RKO (cell line): Measurements from ENCODE around the gene TMC5.
"Not testable (repeated sequence)": the region's sequence is repeated elsewhere in the genome, so short reads cannot be mapped to it uniquely, and the experiment has no call there.

ENCODE experiments used
- DNase-seq: peaks from one replicate; pipeline ENCODE4 v3.0.0-alpha.2; 2016; ENCODE audit warnings: low spot score

Gene TMC5

DNA sequence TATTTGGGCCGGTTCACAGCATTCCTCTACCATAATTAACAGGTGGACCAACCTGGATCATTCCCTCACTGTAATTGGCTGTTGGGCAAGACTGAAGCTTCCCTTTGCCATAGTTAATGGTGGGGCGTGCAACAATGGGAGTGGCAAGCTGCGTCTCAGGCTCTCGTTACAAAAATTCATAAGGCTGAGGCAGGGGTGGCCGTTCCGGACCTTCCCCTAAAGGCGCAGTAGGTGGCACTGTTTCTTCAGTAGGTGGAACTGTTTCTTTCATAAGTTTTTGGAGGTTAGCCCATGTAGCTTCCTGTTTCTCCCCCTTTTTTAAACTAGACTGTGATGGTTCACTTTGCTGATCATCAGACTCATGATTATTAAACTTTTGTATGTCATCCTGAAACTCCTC is 17.0 kb upstream of the TMC5 start:
- no peak for DNase-seq

DNA sequence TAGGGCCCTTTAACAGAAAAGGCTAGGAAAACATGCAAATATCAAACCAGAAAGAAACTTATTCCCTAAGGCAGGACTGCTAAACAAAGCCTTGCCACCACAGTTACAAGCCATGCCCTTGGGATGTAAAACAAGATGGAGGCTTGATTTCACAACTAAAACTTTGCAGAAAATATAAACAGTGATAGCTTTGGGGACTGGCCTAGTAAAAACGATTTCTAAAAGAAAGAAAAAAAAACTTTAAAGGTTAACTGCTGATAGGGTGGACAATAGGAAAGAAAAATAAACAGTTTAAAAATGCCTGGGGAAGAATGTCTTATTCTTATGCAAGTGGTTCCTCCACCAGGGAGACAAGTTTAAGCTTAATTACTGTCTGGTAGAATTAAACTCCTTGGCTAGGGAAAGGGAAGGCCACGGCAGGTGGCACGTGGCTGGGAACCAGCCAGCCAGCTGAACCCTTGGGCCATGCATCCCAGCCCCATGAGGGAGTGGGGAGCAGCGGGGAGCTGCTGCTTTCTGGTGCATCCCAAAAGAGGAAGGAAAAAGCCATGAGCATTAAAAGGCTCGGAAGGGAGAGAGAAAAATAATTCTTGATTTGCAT is 10.7 kb upstream of the TMC5 start:
- no peak for DNase-seq

DNA sequence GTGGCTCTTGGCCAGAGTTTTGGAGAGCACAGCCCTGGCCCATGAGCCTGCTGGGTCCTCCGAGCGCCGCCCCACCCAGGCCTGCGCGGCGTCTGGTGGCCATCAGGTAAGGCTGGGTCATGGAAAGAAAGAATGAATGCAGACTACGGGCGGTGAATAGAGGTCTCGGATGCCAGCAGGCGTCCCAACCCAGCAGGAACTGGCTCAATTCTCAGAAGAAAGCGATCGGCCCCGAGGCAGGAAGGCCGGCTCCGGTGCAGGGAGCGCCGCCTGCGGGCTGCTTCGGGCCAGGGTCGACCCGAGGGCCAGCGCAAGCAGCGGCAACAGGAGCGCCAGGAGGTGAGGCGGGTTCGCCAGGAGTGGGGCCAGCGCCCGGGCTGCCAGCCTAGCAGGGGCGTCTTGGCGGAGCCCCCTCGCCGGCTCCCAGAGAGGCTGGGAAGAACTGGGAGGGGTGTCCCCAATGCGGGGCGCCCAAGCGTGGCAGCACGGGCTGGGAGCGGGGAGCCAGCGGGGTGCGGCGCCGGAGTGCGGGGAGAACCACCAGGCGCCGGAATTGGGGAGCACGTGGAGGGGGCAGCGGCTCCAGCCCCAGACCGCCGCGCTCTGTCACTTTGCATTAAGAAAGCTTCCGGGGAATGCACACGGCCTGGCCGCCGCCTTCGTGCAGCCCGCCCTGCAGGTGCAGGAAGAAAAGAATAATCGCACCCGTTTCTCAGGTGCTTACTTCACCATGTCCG is 7.1 kb upstream of the TMC5 start:
- DNase-seq, result peak; percentile 58

DNA sequence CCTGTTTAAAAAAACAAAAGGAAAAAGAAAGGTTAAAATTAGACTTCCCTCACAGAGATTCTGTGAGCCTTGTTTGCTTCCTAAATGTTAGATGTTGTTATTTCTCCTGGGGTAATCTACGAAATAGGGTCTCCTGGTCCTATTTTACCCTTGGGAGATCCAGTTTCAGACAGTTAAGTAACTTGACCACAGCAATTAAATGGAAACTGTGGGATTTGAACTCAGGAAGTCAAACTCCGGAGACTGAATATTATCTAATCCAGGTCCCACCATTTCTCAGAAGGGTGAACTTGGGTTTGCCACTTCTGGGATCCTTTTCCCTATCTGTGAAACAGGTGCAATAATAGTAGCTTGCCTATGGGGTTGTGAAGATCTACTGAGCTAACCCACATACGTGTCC is 6.4 kb upstream of the TMC5 start:
- no peak for DNase-seq

DNA sequence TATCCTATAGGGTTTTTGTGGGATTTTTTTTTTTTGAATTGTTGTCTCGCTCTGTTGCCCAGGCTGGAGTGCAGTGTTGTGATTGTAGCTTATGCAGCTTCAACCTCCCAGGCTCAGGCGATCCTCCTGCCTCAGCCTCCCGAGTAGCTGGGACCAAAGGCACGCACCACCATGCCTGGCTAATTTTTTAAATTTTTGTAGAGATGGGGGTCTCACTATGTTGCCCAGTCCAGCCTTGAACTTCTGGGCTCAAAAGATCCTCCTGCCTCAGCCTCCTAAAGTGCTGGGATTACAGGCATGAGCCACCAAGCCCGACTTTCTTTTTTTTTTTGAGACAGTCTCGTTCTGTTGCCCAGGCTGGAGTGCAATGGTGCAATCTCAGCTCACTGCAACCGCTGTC is 5.6 kb upstream of the TMC5 start:
- not testable (repeated sequence) for DNase-seq

DNA sequence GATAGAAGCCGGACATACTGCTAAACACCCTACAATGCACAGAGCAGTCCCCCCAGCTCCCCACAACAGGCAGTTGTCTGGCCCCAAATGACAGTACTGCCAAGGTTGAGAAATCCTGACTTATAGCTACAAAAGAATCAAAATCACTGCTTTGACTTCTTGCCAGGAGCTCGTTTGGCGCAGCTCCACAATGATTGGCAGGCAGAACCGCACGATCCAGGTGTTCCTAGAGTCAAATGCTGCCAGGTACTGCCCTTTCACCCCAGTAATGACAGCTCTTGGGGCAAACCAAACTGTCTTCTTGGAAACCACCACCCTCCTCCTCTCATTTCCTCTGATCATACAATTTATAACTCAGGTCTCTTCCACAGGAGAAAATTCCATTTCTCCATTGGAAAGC is 2.2 kb upstream of the TMC5 start:
- DNase-seq, result no peak

DNA sequence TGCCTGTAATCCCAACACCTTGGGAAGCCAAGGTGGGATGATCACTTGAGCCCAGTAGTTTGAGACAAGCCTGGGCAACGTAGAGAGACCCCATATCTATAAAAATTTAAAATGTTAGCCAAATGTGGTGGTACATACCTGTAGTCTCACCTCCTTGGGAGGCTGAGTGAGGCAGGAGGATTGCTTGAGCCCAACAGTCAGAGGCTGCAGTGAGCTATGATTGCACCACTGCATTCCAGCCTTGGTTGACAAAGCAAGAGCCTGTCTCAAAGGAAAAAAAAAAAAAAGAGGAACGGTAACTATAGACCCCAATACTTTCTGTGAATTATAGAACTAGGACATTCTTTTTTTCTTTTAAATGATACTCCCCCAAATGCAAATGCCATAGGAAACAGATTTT is 1.8 kb upstream of the TMC5 start:
- no peak for DNase-seq

DNA sequence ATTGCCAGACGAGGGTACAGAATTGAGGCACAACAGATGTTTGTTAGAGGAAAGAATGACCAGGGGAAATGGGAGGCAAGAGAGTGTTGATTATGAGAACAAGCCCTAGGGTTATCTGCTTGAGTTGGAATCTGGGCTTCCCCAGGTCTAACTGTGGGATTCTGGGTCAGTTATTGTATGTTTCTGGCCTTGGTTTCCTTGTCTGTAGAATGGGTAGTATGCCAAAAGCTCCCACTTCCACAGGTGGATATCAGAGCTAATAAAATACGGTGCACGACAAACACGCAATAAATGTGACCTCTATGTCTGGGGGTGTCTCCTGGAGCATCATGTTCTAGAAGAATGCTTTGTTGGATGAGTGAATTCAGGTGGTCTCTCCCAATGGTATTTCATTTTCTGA is 517 bp downstream of the TMC5 start:
- no peak for DNase-seq

DNA sequence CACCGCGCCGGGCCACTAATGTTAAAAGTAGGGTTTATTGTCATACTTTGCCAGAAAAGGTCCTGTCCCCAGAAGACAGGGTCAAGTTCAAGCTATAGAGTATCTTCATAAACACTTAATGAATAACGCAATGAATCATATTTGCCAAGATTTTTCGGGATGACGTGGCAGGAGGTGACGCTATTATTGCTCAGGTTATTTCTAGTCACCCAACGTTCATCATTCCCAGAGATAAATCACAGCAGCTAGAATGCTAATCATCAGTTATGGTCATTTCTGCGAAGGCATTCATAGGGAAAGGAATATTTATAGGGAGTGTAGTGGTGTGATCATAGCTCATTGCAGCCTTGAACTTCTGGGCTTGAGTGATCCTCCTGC is 2.0 kb downstream of the TMC5 start:
- peak; percentile 97 for DNase-seq

DNA sequence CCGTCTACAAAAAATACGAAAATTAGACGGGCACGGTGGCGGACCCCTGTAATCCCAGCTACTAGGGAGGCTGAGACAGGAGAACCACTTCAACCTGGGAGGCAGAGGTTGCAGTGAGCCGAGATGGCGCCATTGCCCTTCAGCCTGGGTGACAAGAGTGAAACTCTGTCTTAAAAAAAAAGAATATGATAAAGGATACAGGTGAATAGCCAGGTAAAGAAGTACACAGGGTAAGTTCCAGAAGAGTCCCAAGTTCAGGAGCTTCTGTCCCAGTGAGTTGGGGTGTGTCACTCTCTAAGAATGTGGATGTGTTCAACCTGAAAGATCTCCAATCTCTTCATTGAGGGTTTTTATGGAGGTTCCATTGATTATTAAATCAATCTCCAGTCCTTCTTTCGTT is 6.8 kb downstream of the TMC5 start:
- DNase-seq, result no peak

DNA sequence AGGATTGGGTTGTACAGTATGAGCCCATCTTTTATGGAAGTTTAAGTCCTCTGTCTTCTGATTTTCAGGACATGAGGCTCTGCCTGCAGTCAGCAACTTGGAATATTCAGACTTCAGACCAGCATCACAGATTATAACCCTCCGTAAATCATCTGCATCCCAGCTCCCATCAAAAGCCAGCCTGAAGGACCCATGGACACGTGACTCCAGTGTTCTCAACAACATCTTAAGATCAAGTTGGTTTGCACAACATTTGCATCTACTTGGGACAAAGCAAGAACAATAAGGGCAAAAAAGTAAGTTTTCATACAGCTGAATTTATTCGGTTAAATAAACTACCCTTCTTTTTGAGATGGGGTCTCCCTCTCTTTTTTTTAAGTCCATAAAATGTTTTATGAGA is 12.7 kb downstream of the TMC5 start:
- DNase-seq, result no peak

DNA sequence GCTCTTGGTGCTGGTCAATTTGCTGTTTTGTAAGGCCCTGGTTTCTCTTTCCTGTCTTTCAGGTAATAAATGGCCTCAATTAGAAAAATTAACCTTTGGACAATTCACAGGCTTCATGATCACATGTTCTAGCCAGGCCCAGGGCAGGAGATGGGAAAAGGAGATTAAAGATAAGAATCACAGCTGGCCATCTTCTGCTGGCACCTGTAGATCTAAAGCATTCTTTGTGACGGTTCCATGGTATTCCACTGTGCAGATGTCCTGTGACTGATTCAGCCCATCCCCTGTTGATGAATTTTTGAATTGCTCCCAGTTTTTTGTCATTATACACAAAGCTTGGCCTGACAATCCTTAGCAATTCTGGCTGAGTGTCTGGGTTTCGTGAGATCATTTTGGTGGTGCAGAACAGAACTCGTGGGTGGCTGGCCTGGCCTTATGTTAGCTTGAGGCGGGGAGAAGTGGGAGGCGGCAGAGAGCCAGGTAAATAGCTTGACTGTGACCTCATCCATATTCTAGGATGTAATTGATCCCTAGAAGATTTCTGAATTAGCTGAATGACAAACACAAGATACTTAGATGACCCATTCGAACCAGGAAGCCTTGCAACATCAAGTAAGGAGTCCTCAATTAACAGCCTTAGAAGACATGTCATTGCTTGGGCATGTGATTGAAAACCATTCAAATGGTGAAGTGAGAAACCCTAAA is 14.1 kb downstream of the TMC5 start:
- DNase-seq, result no peak

DNA sequence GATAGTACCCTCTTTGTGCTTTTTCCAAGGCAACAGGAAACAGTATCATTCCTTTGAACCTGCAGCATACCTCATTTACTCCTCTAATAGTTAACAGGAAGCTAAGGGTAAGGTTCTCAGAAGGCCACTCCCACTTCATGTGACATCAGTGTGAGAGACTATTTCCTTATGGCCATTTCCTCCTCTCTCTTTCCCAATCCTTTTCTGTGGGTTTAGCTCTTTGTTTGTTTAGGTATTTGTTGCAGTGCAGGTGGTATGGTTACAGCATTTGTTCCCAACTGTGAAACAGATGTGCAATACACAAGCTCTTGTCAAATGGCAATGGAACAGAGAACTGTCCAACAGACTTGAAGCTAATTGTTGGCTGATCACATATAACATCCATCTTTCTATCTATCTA is 14.7 kb downstream of the TMC5 start:
- DNase-seq, result no peak

DNA sequence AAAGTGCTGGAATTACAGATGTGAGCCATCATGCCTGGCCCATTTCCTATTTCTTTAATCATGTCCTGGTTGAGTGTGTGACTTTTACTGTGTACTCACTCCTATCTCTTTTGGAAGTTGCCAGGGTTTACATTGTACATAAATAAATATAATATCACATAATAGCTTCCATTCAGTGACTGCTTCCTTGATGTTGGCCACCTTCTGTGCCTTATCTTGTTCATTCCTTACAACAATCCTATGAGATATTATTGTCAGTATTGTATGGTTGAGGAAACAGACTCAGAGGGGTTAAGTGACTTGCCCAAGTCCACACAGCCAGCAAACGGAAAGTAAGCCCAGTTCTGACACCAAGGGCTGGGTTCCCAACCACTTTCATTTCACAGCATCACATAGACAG is 16.9 kb downstream of the TMC5 start:
- no peak for DNase-seq

DNA sequence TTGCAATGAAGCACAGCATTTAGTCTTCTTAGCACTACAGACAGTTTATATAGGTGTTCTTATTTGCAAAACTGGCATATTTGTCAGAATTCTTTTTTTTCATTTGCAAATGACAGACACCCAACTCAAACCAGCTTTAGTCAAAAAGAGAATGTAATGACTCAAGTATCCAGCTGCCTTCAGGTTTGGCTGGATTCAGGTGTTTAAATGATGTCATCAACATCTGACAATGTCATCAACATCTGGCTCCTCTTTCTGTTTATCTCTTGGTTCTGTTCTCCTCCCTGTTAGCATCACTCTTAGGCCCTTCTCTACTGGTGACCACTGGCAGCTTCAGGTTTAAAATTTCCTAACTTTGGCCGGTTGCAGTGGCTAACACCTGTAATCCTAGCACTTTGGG is 18.9 kb downstream of the TMC5 start:
- DNase-seq, result no peak

DNA sequence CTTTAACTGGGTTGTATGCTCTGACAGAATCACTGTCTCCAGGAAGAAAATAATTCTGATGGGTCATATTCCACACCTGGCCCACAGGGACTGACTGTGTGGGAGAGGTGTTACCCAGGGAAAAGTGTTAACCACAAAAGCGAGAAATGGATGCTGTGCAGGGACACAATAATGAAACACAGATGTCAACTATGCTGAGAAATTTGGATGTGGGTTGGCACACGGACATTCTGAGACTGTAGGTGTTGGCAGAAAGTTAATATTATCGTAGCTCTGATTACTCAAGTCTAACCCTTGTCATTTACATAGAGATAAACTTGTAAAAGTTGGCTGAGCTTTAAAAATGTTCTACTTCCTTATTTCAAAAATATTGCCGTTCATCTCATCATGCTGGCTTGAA is 19.6 kb downstream of the TMC5 start:
- DNase-seq, result no peak

DNA sequence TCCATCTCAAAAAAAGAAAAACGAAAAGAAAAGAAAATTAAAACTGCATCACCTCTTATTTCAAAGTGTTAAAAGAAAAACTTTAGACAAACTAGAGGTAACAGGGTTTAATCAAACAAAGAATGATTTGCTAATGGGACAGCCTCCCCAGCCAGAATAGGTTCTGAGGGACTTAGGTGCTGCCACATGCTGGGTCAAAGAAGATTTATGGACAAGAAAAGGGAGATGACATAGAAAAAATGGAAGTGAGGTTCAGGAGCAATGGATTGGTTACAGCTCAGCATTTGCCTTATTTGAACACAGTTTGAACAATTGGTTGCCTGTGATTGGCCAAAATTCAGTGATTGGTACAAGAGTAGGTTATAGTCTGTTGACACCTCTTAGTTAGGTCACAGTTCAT is 21.1 kb downstream of the TMC5 start:
- no peak for DNase-seq

DNA sequence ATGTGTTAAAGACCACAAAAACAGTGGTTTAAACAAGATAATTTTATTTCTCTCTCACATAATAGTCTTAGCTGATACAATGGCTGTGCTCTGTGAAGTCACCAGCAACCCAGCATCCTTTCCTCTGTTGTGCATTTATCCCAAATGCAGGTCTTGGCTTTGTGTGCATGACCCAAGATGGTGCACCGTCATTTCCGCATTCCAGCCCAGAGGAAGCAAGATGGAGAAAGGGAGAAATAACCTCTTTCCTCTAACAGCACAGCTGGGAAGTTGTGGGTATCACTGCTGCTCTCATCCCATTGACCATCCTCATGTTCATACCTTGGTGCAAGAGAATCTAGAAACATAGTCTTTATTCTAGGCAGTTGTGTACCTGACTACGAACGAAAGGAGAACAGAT is 21.8 kb downstream of the TMC5 start:
- no peak for DNase-seq

DNA sequence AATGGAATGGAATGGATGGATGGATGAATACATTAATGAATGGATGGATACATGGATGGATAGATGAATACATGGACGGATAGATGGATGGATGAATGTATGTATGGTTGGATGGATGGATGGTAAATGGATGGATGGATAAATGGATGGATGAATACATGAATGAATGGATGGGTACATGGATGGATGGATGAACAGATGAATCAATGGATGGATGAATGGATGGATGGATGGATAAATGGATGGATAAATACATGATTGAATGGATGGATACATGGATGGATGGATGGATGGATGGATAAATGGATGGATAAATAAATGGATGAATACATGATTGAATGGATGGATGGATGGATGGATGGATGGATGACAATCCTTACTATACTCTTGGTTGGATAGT is 26.0 kb downstream of the TMC5 start:
- DNase-seq, result no peak

DNA sequence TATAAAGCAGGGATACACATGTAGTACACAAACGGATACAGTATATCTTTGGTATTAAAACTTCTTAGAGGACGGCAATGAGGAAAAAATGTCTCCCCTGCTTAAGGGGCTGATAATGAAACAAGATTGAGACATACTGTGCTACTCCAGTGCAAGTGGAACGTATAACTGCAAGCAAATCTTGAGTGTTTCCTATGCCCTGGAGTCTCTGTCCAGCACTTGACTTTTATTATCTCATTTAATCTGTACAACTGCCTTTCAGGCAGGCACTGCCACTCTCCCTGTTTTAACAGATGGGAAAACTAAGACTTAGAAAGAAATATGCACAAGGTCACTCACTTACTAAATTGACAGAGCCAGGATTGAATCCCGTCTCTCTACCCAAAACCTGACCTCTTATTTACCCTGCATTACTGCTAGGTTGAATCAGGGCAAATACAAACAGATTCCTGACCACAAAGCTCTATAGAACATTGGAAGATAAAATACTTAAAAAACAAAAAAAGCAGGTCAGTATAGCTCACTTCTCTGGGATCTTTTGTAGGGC is 28.7 kb downstream of the TMC5 start:
- no peak for DNase-seq

DNA sequence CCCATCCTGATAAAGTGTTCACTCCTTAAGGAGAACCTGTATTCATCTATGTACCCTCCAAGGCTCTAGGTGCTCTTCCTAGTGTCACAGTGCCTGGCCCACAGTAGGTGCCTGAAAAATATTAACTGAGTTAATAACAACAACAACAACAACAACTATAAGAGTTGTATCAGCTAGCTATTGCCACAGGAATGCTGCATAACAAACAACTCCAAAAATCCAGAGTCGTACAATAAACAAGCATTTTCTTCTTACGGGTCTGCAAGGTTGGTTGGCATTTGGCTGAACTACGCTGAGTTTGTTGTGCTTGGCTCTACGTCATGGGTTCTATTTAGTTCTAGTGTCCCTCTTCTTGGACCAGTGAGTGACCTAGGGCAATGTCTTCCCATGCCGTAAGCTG is 29.2 kb downstream of the TMC5 start:
- DNase-seq, result no peak

DNA sequence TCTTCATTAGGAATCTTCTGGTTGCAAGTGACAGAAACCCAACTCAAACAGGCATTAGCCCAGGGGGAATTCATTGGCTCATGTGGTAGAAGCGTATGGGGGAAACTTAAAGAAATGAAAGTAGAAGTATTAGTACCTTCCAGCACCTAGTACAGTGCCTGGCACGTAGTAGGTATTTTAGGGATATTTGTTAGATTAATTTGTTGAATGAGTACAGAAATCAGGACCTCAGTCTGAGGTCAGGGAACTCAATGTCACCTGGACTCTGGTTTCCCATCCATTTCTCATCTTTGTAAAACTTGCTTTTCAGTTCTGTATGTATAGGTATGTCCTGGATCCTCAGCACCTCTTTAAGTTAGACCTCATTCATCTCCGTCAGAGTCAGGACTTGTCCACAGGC is 32.5 kb downstream of the TMC5 start:
- no peak for DNase-seq

DNA sequence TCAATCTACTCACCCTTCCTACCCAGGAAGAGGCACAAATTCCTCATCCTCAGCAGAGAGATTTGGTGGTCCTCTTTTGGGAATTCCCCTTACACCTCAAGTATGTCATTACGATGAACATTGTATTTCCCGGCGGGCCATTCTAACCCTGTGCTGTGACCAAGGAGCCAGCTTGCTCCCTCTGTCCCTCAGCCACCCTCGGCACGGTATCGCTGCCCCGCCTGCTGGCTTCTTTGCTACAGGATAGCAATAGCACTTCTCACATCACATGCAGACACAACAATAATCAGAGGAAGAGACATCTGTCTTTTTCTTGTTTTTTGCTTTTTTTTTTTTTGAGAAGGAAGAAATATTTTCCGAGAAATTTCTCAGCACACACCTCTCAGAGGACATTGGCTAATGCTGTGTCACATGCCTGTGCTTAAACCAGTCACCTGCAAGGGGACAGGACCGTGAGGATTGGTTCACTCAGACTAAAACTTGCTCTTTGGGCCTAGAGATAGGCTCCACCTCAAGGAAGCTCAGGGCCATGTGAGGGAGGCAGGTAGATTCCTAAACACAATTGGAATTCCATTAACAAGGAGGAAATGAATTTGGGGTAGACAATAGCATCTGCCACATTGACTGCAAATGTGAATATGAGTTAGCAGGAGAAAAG is 41.2 kb downstream of the TMC5 start:
- no peak for DNase-seq
